Testis (tissue), 3 donors: ENCODE measurements around the gene CDK6. TPM values are rescaled to one million over a fixed set of nuclear protein-coding genes. Genes with fewer than 3 reads are reported as not detected.

Experiments used
- DNase-seq: peaks from one replicate; pipeline ENCODE4 v3.0.0-alpha.2; 2019
- H3K27ac ChIP-seq, 2 donors: fragments of 200-600 bp; sonication (generic); one replicate each; pipeline ENCODE4 v1.5.1; 2019
- H3K27me3 ChIP-seq: fragments of 200-600 bp; sonication (generic); one replicate; pipeline ENCODE4 v1.5.1; 2019
- H3K36me3 ChIP-seq: fragments of 200-600 bp; sonication (generic); one replicate; pipeline ENCODE4 v1.5.1; 2017; ENCODE audit warnings: low read depth; ENCODE audit errors: missing control alignments
- H3K4me1 ChIP-seq: fragments of 200-600 bp; sonication (generic); one replicate; pipeline ENCODE4 v1.5.1; 2019
- H3K4me3 ChIP-seq, 2 donors: fragments of 200-600 bp; sonication (generic); one replicate each; pipeline ENCODE4 v1.5.1; 2017 to 2019
- H3K9me3 ChIP-seq: fragments of 200-600 bp; sonication (generic); one replicate; pipeline ENCODE4 v1.5.1; 2017
- POLR2A ChIP-seq: fragments of 450-650 bp; IDR thresholded peaks from one replicate; pipeline ENCODE4 v1.6.1; 2017; ENCODE audit warnings: antibody characterized with exemption, mild to moderate bottlenecking, moderate library complexity
- WGBS, 2 donors: methylation state at CpG; one replicate each; pipeline ENCODE4 v1.1.5; 2018; 5-methylcytosine and 5-hydroxymethylcytosine counted together
- intact Hi-C: fragments of 100-400 bp; cut with DNase I; formaldehyde crosslinking; loops from one replicate; pipeline ENCODE4 v1.15.1; 2023; ENCODE audit warnings: low total_unique reads
- polyA plus RNA-seq: library from polyadenylated mRNA; stranded (reverse); fragments of 350-450 nt; fragmentation: Illumina TruSeq; extraction: RNeasy Lipid Tissue Mini Kit (QIAGEN cat#74804); gene quantifications from one replicate; pipeline ENCODE4 v1.2.3, GENCODE V29; 2014; ENCODE audit warnings: low read depth, low replicate concordance; ENCODE audit not compliant: insufficient read depth
- total RNA-seq, 2 donors: library from RNA; depleted of rRNA; stranded (reverse); fragments of >200 nt; gene quantifications; one replicate each; pipeline ENCODE4 v1.2.3, GENCODE V29; 2016
- TF ChIP-seq, protein P1 (sequence below), 3 experiments: fragments of 450-650 bp in 2 of 3; fragments of 200-600 bp in 1 of 3; sonication (generic) in 1 of 3; IDR thresholded peaks; one replicate each; pipeline ENCODE4 v1.5.1; 2016 to 2019; ENCODE audit warnings: antibody characterized with exemption in 3 of 3, mild to moderate bottlenecking in 2 of 3, moderate library complexity in 1 of 3

CDK6 gene
- total and polyA plus RNA-seq, 3 donors from 2014 or later: 21.1 to 31.6 (median 22.8) TPM

DNA sequence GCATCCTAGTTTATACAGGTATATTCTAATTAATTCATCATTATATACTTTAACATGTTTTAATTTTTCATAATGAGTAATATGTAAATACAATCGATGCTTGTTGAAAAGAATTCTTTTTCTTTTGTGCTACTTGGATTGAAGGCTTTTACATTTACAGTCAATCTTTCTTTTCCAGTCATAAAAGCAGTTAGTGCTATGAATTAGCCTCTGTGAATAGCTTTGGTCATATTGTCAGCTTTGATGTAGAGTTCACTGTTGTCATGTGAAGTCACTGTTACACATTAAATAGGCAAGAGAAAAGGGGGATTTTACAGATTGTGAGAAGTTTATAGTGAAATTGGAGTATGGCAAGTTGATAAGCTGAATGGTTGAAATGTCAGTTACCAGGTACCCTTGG lies 142.9 kb downstream of the CDK6 start:
- Histone ChIP-seq H3K27me3 (no peaks in the 10 kb centered on the region), H3K4me3 (no peak overlapping the region), H3K27ac (no peak overlapping the region), H3K9me3 (no peaks in the 10 kb centered on the region), H3K4me1 (no peaks in the 10 kb centered on the region), H3K36me3 (no peaks in the 10 kb centered on the region)
- no peak for DNase-seq
- intact Hi-C loops: no loop called here
- WGBS, 2 donors: 92 to 98% methylated on average over 1 of the region's 1 CpG
- no peak for TF ChIP-seq POLR2A
- TF ChIP-seq, protein P1, sequence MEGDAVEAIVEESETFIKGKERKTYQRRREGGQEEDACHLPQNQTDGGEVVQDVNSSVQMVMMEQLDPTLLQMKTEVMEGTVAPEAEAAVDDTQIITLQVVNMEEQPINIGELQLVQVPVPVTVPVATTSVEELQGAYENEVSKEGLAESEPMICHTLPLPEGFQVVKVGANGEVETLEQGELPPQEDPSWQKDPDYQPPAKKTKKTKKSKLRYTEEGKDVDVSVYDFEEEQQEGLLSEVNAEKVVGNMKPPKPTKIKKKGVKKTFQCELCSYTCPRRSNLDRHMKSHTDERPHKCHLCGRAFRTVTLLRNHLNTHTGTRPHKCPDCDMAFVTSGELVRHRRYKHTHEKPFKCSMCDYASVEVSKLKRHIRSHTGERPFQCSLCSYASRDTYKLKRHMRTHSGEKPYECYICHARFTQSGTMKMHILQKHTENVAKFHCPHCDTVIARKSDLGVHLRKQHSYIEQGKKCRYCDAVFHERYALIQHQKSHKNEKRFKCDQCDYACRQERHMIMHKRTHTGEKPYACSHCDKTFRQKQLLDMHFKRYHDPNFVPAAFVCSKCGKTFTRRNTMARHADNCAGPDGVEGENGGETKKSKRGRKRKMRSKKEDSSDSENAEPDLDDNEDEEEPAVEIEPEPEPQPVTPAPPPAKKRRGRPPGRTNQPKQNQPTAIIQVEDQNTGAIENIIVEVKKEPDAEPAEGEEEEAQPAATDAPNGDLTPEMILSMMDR (IDR thresholded peaks at IDR 0.05): no peak

DNA sequence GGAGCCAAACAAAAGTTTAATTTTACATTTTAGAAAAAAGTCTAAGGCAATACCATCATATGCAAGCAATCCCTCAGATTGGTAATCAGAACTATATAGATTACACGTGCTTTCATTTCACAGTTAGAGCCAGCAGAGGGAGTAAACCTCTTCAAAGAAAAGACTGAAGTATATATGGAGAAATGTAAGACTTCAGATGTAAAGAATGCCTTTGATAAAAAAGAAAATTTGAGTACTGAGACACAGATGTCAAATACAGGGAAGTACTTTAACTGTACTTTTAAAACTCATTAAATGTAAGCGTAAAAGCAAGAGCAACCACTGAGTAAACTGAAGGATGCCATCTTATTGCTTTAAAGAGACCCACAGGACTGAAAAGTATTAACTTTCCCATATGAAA lies 144.8 kb downstream of the CDK6 start:
- intact Hi-C loops: no loop called here
- no peaks in the 10 kb centered on the region for H3K36me3 ChIP-seq
- H3K4me1 ChIP-seq: no peaks in the 10 kb centered on the region
- TF ChIP-seq, protein P1 (IDR thresholded peaks at IDR 0.05): peak in 1 of 3 experiments; percentile 46
- TF ChIP-seq POLR2A: no peak
- H3K27me3 ChIP-seq: no peaks in the 10 kb centered on the region
- H3K4me3 ChIP-seq: no peak overlapping the region
- WGBS, 2 donors: 59% methylated on average over 2 of the region's 2 CpGs
- DNase-seq: no peak
- no peak overlapping the region for H3K27ac ChIP-seq
- H3K9me3 ChIP-seq: no peaks in the 10 kb centered on the region

DNA sequence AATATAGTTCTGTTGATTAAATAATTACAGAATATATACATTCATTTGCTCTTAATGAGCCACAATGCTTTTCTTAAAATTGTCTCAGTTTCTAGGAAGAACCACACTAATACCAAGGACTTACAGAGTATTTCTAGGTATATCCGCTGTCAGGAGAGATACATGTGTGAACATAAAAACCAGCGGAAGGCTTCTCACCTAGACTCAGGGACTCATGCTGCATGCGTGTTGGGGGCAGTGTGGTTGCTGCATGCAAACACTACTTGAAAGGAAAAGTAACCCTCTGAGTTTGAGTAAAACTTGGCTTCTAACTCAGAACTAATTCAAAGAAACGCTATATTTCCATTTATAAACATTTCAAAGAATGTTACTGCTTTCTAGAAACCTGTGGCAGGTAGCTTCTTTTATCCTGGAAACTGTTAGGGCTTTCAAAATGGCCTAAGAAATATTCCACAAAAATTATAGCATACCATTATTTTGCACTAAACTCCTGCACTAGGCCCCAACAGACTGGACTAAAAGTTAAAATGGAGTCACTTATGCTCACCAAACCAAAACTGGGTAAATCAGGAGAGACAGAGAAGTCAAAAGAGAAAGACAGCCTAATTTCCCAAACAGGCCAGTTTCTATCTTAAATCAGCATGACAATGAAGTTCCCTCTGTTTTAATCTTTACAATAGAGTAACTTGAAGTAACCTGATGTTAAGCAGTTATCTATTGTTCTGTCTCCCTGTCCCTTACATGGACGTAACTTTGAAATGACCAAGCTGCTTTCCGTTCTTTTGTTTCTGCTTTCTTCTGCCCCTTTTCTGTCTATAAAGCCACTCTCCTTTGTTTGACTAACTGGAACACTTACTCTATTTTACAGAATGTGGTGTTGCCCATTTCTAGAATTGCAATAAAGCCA lies 151.0 kb downstream of the CDK6 start:
- intact Hi-C loops: no loop called here
- Histone ChIP-seq H3K4me3 (no peak overlapping the region), H3K36me3 (no peaks in the 10 kb centered on the region), H3K27me3 (no peaks in the 10 kb centered on the region), H3K9me3 (no peaks in the 10 kb centered on the region), H3K4me1 (no peaks in the 10 kb centered on the region), H3K27ac (no peak overlapping the region)
- 88 to 93% methylated on average over 6 of the region's 6 CpGs for WGBS, 2 donors
- TF ChIP-seq, protein P1 (IDR thresholded peaks at IDR 0.05): no peak
- no peak for TF ChIP-seq POLR2A
- DNase-seq: no peak

DNA sequence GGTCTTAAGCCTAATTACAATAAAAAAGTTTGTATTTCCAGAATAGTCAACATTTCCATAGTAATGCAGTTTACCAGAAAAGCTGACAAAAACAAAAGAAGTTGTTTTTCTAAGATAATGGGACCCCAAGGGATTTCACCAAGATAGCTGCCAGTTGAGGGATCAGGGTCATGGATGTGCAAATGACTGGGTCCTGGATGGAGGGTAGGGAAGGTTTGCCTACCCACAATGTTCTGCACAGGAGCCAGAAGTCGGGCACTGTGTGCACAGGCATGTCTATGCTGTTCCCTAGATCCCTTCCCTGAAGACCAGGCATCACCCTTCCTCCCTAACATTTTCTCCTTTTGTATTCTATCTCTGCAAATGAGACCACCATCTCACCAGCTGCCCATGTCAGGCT lies 152.1 kb downstream of the CDK6 start:
- Histone ChIP-seq H3K4me3 (no peak overlapping the region), H3K4me1 (no peaks in the 10 kb centered on the region), H3K27me3 (no peaks in the 10 kb centered on the region), H3K9me3 (no peaks in the 10 kb centered on the region), H3K27ac (no peak overlapping the region), H3K36me3 (no peaks in the 10 kb centered on the region)
- no peak for DNase-seq
- WGBS, 2 donors: 71 to 88% methylated on average over 1 of the region's 1 CpG
- intact Hi-C loops: no loop called here
- TF ChIP-seq, protein P1 (IDR thresholded peaks at IDR 0.05): no peak
- TF ChIP-seq POLR2A: no peak
